Gastroesophageal sphincter (tissue), 3 donors: ENCODE data around the gene CCT8.

Experiments
- CTCF ChIP-seq, 4 experiments: fragments of 200-600 bp in 2 of 4; fragments of 450-650 bp in 2 of 4; sonication (generic) in 1 of 4; IDR thresholded peaks; one replicate each; pipeline ENCODE4 v1.5.1; 2017 to 2019; ENCODE audit warnings: antibody characterized with exemption in 4 of 4, mild to moderate bottlenecking in 2 of 4, moderate library complexity in 2 of 4
- POLR2A ChIP-seq, 2 donors: fragments of 450-650 bp; IDR thresholded peaks; one replicate each; pipeline ENCODE4 v1.6.1; 2017; ENCODE audit warnings: antibody characterized with exemption in 2 of 2, mild to moderate bottlenecking in 2 of 2, moderate library complexity in 1 of 2

DNA sequence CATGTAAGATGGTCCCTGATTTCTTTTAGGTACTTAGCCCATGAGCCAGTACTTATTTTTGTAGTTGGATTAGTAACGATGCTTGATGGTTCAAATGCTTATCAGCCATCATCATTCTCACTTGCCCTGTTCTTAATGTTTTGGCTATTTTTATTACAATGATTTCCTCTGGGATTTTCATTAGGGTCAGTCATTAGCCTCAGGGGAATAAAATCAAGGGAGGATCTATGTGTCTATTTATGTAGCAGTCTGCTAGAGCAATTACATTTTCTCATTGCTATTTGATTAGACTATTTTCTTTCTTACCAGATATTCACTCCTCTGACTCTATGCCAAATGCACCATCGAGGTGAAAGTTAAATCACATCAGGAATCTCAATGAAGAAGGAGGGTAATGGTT is 10.9 kb upstream of the CCT8 start:
- TF ChIP-seq CTCF (IDR thresholded peaks at IDR 0.05) (no peak), POLR2A (IDR thresholded peaks at IDR 0.05) (no peak)
